ENCODE data around the gene ALX4. TPM values are rescaled to one million over a fixed set of nuclear protein-coding genes. Genes with fewer than 3 reads are reported as not detected.

ALX4 gene
- total RNA-seq, 1 donor from 2014 or later: not detected

DNA sequence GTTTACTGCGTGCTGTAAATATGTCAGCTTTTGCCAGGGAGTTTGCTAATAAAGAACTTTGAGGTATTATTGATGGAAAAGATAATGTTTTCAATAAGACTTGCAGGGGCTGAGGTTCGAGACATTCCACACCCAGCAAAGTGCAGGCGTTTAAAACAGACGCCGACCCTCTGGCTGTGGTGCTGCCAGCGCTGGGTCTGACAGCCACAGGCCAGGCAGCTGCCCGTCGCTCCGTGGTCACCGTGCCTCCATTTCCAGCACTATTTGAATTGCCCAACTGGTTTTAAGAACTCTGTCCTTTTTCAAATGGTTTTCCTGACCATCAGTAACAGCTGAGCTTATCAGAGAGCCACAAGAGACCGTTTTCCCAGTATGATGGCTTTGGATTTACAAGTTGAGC is 28.1 kb upstream of the ALX4 start:
- H3K36me3 Mint-ChIP-seq (ENCODE audit: low read depth, unreplicated experiment): no peaks in the 10 kb centered on the region
- H3K4me3 Mint-ChIP-seq (ENCODE audit: unreplicated experiment): no peak overlapping the region
- H3K27me3 Mint-ChIP-seq (ENCODE audit: unreplicated experiment): peaks cover 4% of the 10 kb centered on the region
- no peaks in the 10 kb centered on the region for H3K9me3 Mint-ChIP-seq (ENCODE audit: unreplicated experiment)
- no peak for DNase-seq (ENCODE audit: low spot score)
- TF ChIP-seq CTCF (IDR thresholded peaks at IDR 0.05; ENCODE audit: unreplicated experiment): no peak
- peaks cover 2% of the 10 kb centered on the region for H3K4me1 Mint-ChIP-seq (ENCODE audit: unreplicated experiment)
- H3K27ac Mint-ChIP-seq (ENCODE audit: unreplicated experiment): no peak overlapping the region

GRCh38 chr11:44335919-44336318 is 26.0 kb upstream of the ALX4 start:
- Mint-ChIP-seq H3K4me3 (ENCODE audit: unreplicated experiment) (no peak overlapping the region), H3K9me3 (ENCODE audit: unreplicated experiment) (no peaks in the 10 kb centered on the region), H3K36me3 (ENCODE audit: low read depth, unreplicated experiment) (no peaks in the 10 kb centered on the region), H3K27ac (ENCODE audit: unreplicated experiment) (no peak overlapping the region), H3K27me3 (ENCODE audit: unreplicated experiment) (peaks cover 4% of the 10 kb centered on the region), H3K4me1 (ENCODE audit: unreplicated experiment) (peaks cover 2% of the 10 kb centered on the region)
- DNase-seq (ENCODE audit: low spot score): no peak
- TF ChIP-seq CTCF (IDR thresholded peaks at IDR 0.05; ENCODE audit: unreplicated experiment): no peak

DNA sequence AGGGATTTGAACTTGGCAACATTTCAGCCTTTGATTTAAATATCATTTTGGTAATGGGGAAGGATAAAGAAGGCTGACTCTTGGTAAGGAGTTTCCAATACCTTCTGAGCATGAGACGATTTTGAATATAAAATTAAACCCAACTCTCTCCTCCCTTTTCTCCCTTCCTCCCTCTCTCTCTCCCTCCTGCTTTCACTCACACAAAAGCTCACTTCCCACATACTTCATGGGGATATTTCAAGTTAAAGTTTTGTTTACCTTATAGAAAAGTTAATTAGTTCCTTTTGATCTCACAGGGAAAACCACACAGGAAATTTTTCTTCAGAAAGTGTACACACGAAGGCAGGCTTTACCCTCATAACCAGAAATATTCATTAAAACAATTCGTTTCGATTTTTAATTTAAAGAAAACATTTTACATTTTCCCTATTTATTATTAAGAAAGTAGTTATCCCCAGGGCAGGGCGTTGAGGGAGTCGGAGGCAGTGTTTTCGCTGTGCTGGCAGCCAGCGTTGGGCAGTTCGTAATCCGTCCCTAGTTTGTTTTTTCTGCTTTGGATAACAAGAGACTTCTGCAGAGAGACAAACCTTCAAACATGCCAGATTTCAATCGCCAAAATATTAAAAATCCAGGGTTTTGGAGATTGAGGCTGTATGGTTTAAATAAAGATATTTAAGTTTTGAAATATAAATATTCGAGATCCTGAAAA is 25.3 kb upstream of the ALX4 start:
- H3K4me3 Mint-ChIP-seq (ENCODE audit: unreplicated experiment): no peak overlapping the region
- no peak for TF ChIP-seq CTCF (IDR thresholded peaks at IDR 0.05; ENCODE audit: unreplicated experiment)
- no peaks in the 10 kb centered on the region for H3K9me3 Mint-ChIP-seq (ENCODE audit: unreplicated experiment)
- no peaks in the 10 kb centered on the region for H3K36me3 Mint-ChIP-seq (ENCODE audit: low read depth, unreplicated experiment)
- H3K27me3 Mint-ChIP-seq (ENCODE audit: unreplicated experiment): peaks cover 4% of the 10 kb centered on the region
- no peak overlapping the region for H3K27ac Mint-ChIP-seq (ENCODE audit: unreplicated experiment)
- DNase-seq (ENCODE audit: low spot score): no peak
- peaks cover 2% of the 10 kb centered on the region for H3K4me1 Mint-ChIP-seq (ENCODE audit: unreplicated experiment)

DNA sequence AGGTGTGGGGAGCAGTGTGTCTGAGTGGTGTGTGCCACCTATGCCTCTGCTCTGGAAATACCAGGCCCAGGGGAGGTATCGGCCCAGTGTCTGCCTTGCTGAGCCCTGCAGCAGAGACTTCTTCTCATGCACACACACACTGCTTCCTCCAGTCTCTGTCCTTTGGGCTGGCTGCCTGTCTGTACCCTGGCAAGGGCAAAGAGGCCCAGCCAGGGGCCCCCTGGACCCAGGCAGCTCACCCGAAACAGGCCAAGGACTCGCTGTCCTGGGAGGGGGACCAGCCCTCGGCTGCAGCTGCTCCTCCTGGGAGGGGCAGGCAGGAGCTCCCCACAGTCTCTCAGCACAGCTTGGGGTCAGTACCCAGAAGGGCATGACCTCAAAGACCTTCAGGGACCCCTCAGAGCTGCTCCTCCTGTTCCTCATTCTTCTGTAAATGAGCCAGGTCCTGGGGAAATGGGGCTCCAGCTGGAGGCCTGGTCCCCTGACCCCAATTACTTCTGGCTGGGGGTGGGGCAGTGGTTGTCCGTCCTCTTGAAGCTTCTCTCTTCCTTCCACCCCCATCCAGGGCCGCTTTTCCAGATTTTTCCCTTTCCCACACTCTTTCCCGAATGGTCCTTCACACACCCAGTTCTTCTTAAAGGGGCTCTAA is 24.5 kb upstream of the ALX4 start:
- peaks cover 4% of the 10 kb centered on the region for H3K27me3 Mint-ChIP-seq (ENCODE audit: unreplicated experiment)
- DNase-seq (ENCODE audit: low spot score): no peak

More for the DNA sequence above, 24.5 kb upstream of the ALX4 start:
- Mint-ChIP-seq H3K36me3 (ENCODE audit: low read depth, unreplicated experiment) (no peaks in the 10 kb centered on the region), H3K9me3 (ENCODE audit: unreplicated experiment) (no peaks in the 10 kb centered on the region), H3K4me3 (ENCODE audit: unreplicated experiment) (no peak overlapping the region), H3K27ac (ENCODE audit: unreplicated experiment) (no peak overlapping the region), H3K4me1 (ENCODE audit: unreplicated experiment) (peaks cover 2% of the 10 kb centered on the region)
- no peak for TF ChIP-seq CTCF (IDR thresholded peaks at IDR 0.05; ENCODE audit: unreplicated experiment)

Data from endothelial cell (in vitro differentiated cells).